OCI-M2 (cell line): ENCODE data around the gene NFASC.

Experiments used
- DNase-seq: peaks from one replicate; lab custom pipeline; 2025; ENCODE audit not compliant: unreplicated experiment; lab: John Stamatoyannopoulos, UW

NFASC gene

GRCh38 chr1:204870160-204870912 is at the start of gene NFASC:
TSS of gene NFASC (plus strand) at chr1:204870862. CDS start at chr1:204944316, 73,454 bp downstream.
- no peak for DNase-seq

DNA sequence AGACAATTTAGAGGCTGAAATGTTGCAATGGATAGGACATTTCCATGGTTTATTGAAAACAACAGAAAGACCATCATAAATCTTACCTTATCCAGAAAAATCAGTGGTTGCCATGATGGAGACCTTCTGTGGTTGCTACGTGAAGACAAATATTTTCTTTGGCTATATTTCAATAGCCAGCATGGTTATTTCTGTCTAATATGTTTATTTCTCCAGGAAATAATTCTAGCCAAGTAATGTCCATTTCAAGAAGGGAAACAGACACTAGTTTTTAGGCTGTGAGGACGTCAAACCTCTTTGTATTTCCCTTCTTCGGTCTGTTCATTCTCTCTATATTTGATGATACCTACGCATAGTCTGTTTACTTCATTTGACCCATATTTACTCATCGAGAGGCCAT is 49.2 kb upstream of the NFASC start:
- DNase-seq: no peak

- DNase-seq: no peak
Observed at GRCh38 chr1:204821924-204822323, 48.7 kb upstream of the NFASC start.

- no peak for DNase-seq
Observed at GRCh38 chr1:204826970-204827369, 43.7 kb upstream of the NFASC start.

- DNase-seq: no peak
Observed at GRCh38 chr1:204828352-204828850, 42.3 kb upstream of the NFASC start.

- DNase-seq: no peak
Observed at GRCh38 chr1:204829133-204829825, 41.4 kb upstream of the NFASC start.

GRCh38 chr1:204830747-204831146 is 39.9 kb upstream of the NFASC start:
- no peak for DNase-seq

DNA sequence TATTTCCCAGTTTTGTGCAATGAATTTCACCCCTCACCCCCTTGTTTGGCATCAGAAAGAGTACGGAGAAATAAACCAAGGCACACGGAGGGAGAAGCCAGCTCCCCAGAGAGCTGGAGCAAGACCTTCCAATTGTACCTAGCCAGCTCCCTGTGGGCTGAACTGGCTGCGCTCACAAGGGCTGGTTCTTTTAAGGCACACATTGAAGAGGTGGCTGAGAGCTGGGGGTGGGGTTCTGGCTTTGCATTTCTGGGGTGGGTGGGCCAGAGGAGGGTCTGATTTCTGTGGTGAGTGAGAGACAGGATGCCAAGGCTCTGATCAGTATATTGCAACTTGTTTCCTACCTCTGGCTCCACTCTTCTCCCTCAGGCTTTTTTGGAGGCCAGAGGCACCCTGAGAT is 39.5 kb upstream of the NFASC start:
- DNase-seq: no peak

- no peak for DNase-seq
Observed at GRCh38 chr1:204834336-204834735, 36.3 kb upstream of the NFASC start.

- no peak for DNase-seq
Observed at GRCh38 chr1:204834752-204835151, 35.9 kb upstream of the NFASC start.

GRCh38 chr1:204835737-204836136 is 34.9 kb upstream of the NFASC start:
- no peak for DNase-seq

DNA sequence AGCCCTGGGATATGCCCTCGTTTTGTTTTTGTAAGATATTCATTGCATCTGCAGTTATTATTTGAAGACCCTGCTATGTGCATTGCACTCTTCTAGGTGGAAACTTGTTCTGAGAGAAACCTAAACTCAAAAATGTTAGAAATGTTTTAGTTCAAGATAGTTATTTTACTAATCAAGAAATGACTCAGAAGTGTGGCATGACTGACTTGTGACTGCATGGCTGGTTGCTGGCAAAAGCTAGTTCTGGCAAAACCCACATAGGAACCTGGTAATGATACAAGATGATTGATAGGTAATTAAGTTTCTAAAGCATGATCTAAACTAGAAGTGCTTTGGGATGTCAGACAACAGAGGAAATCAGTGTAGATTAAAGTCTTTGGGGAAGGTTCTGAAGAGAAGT is 33.8 kb upstream of the NFASC start:
- no peak for DNase-seq

- peak; percentile 11 for DNase-seq
Observed at GRCh38 chr1:204837440-204838084, 33.1 kb upstream of the NFASC start.

DNA sequence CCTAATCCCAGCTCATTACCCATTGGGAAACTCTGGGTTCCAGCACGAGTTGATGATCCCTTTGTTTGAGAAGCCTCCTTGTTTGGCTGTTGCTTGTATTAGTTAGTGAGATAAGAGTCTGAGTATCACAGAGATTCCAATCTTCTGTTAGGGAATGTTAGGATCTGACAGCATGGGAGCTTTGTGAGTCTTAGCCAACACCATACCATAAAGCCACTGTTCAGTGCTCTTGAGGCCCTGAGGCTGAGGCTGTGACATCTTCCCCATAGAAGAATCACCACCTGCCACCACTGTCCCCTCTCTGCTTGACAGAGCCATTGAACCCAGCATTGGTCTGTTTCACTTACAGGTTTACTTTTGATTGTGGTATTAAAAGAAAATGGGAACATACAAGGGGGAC is 29.3 kb upstream of the NFASC start:
- no peak for DNase-seq

DNA sequence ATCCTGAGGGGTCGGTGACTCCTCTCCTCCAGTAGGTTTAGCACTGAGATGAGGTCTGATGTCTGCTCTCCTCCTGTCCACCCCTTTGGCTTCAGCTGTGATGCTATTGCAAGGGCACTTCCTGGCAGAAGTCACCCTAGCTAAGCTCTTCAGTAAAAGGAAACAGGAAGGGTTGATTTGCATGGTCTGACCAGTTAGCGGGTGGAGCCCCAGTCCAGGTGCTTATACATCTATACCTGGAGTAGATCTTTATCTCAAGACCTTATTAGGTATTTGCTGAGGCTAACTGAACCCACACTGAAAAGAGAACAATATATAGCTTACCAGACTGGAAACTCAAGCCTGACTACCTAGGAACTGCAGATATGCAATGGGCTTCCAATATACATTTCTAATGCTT is 28.9 kb upstream of the NFASC start:
- DNase-seq: no peak

DNA sequence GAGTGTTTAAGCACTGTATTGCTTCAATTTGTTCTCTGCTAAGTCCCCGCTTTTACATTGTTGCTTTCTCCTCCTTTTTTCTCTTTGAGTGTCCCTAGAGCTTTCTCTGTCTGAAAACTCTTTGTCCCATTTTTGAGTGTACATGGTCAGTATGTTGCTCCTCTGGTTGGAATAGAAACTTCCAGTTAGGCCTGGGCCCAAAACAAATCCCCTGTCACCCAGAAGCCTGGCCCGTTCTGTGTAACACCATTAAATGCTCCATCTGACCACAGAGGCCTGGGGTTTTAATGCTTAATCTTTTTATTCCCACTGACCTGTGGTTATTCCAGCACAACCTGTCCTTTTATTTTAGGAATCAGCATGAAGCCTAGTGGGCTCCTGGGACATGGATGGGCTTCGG is 28.3 kb upstream of the NFASC start:
- no peak for DNase-seq

DNA sequence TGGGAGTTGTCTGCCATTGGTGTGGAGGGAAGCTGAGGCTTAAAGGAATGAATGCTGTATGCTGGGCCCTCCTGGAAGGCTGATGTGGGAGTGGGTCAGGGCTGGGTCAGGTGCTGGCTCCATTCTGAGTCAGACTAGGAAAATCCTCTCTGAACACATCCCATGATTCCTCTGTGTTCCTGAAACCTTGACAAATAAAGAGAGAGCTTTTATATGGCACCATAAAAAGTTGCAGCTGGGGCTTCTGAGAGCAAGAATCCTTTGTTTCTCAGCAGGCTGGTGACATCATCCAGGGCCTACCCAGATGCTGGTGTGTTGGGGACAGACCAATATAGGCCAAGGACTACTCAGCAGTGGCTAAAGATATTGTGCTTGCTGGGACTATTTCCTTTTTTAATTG is 27.8 kb upstream of the NFASC start:
- DNase-seq: no peak

GRCh38 chr1:204846546-204846945 is 24.1 kb upstream of the NFASC start:
- DNase-seq: no peak

DNA sequence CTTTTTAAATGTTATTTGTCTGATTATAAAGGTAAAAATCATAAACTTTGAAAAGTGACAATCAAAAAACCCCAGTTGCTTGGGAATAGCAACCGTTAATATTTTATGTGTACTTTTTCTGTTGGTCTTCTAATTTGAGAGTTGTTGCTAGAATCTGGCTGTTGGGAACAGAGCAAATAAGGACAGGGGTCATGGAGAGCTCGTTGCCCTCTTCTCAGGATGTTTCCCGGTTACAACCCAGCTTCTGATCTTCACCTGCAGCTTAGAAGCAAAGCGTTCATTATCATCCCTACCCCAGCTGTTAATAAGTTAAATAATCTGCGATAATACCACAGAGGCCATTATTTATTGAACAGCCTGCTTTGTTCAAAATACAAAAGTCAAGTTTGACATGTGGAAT is 22.1 kb upstream of the NFASC start:
- DNase-seq: no peak

- no peak for DNase-seq
Observed at GRCh38 chr1:204852854-204853253, 17.8 kb upstream of the NFASC start.

GRCh38 chr1:204853436-204853835 is 17.2 kb upstream of the NFASC start:
- DNase-seq: no peak

GRCh38 chr1:204854286-204854685 is 16.4 kb upstream of the NFASC start:
- no peak for DNase-seq
